SK-N-SH treated with all-trans-retinoic acid at 6 μM for 48 hours (cell line): ENCODE data around the gene KNG1.

Experiments used
- ATAC-seq: fragments of 200-7000 bp; cut with Tn5 transposase; 3 replicates; pipeline ENCODE4 v1.9.1; 2020; ENCODE audit warnings: mild to moderate bottlenecking, moderate library complexity
- ARNTL ChIP-seq: fragments of 450-650 bp; formaldehyde crosslinking; IDR thresholded peaks from 2 replicates; pipeline ENCODE4 v1.5.0; 2020; ENCODE audit warnings: low read depth, mild to moderate bottlenecking, moderate library complexity, borderline replicate concordance
- BACH2 ChIP-seq: fragments of 250-450 bp; sonication (Bioruptor Pico); IDR thresholded peaks from 2 replicates; pipeline ENCODE4 v1.9.0; 2021; ENCODE audit warnings: mild to moderate bottlenecking, borderline replicate concordance
- CSDC2 ChIP-seq: fragments of 250-450 bp; sonication (Bioruptor Pico); IDR thresholded peaks from 2 replicates; pipeline ENCODE4 v1.5.0; 2020; ENCODE audit warnings: mild to moderate bottlenecking, moderate library complexity
- ESRRG ChIP-seq: fragments of 250-450 bp; sonication (Bioruptor Pico); IDR thresholded peaks from 2 replicates; pipeline ENCODE4 v1.6.1; 2021; ENCODE audit warnings: mild to moderate bottlenecking
- GLIS3 ChIP-seq: fragments of 250-450 bp; sonication (Bioruptor Pico); IDR thresholded peaks from 2 replicates; pipeline ENCODE4 v1.5.0; 2020; ENCODE audit warnings: mild to moderate bottlenecking, moderate library complexity
- ISL1 ChIP-seq: fragments of 250-450 bp; sonication (Bioruptor Pico); IDR thresholded peaks from 2 replicates; pipeline ENCODE4 v2.1.2; 2022; ENCODE audit warnings: mild to moderate bottlenecking, moderate library complexity
- OSR1 ChIP-seq: fragments of 250-450 bp; sonication (Bioruptor Pico); IDR thresholded peaks from 2 replicates; pipeline ENCODE4 v1.8.0; 2022; ENCODE audit warnings: moderate library complexity, mild to moderate bottlenecking, inconsistent platforms
- PPARA ChIP-seq: fragments of 250-450 bp; sonication (Bioruptor Pico); IDR thresholded peaks from 2 replicates; pipeline ENCODE4 v1.5.0; 2020; ENCODE audit warnings: mild to moderate bottlenecking, borderline replicate concordance
- RARB ChIP-seq: fragments of 250-450 bp; sonication (Bioruptor Pico); IDR thresholded peaks from 2 replicates; pipeline ENCODE4 v1.8.0; 2021; ENCODE audit warnings: mild to moderate bottlenecking, moderate library complexity
- SNAI2 ChIP-seq: fragments of 250-450 bp; sonication (Bioruptor Pico); IDR thresholded peaks from 2 replicates; pipeline ENCODE4 v1.5.0; 2020; ENCODE audit warnings: mild to moderate bottlenecking, moderate library complexity
- TCF4 ChIP-seq: fragments of 250-450 bp; sonication (Bioruptor Pico); IDR thresholded peaks from 2 replicates; pipeline ENCODE4 v1.8.0; 2021; ENCODE audit warnings: mild to moderate bottlenecking, moderate library complexity, borderline replicate concordance
- TOX ChIP-seq: fragments of 250-450 bp; sonication (Bioruptor Pico); IDR thresholded peaks from 2 replicates; pipeline ENCODE4 v1.8.0; 2021; ENCODE audit warnings: mild to moderate bottlenecking, moderate library complexity, borderline replicate concordance
- ZC3H10 ChIP-seq: fragments of 250-450 bp; sonication (Bioruptor Pico); IDR thresholded peaks from 2 replicates; pipeline ENCODE4 v1.5.1; 2021; ENCODE audit warnings: mild to moderate bottlenecking, moderate library complexity
- ZFP3 ChIP-seq: fragments of 250-450 bp; sonication (Bioruptor Pico); IDR thresholded peaks from 2 replicates; pipeline ENCODE4 v1.5.0; 2020; ENCODE audit warnings: mild to moderate bottlenecking, moderate library complexity
- ZFP30 ChIP-seq: fragments of 450-650 bp; formaldehyde crosslinking; IDR thresholded peaks from 2 replicates; pipeline ENCODE4 v1.5.0; 2022; ENCODE audit warnings: mild to moderate bottlenecking, moderate library complexity
- ZNF70 ChIP-seq: fragments of 450-650 bp; formaldehyde crosslinking; IDR thresholded peaks from 2 replicates; pipeline ENCODE4 v1.5.0; 2020; ENCODE audit warnings: mild to moderate bottlenecking, moderate library complexity
- ZNF8 ChIP-seq: fragments of 450-650 bp; formaldehyde crosslinking; IDR thresholded peaks from 2 replicates; pipeline ENCODE4 v1.5.0; 2020; ENCODE audit warnings: mild to moderate bottlenecking, moderate library complexity
- TF ChIP-seq, protein P1 (sequence below): fragments of 250-450 bp; sonication (Bioruptor Pico); IDR thresholded peaks from 2 replicates; pipeline ENCODE4 v1.5.1; 2020; ENCODE audit warnings: low read depth, mild to moderate bottlenecking, moderate library complexity
- TF ChIP-seq, protein P2 (sequence below): fragments of 250-450 bp; sonication (Bioruptor Pico); IDR thresholded peaks from 2 replicates; pipeline ENCODE4 v1.8.0; 2021; ENCODE audit warnings: low read depth, mild to moderate bottlenecking, moderate library complexity, borderline replicate concordance
- TF ChIP-seq, protein P3 (sequence below): fragments of 250-450 bp; sonication (Bioruptor Pico); IDR thresholded peaks from 2 replicates; pipeline ENCODE4 v1.8.0; 2020; ENCODE audit warnings: mild to moderate bottlenecking, moderate library complexity, borderline replicate concordance
- TF ChIP-seq, protein P4 (sequence below): fragments of 250-450 bp; sonication (Bioruptor Pico); IDR thresholded peaks from 2 replicates; pipeline ENCODE4 v1.5.0; 2020; ENCODE audit warnings: mild to moderate bottlenecking, moderate library complexity

Gene KNG1

DNA sequence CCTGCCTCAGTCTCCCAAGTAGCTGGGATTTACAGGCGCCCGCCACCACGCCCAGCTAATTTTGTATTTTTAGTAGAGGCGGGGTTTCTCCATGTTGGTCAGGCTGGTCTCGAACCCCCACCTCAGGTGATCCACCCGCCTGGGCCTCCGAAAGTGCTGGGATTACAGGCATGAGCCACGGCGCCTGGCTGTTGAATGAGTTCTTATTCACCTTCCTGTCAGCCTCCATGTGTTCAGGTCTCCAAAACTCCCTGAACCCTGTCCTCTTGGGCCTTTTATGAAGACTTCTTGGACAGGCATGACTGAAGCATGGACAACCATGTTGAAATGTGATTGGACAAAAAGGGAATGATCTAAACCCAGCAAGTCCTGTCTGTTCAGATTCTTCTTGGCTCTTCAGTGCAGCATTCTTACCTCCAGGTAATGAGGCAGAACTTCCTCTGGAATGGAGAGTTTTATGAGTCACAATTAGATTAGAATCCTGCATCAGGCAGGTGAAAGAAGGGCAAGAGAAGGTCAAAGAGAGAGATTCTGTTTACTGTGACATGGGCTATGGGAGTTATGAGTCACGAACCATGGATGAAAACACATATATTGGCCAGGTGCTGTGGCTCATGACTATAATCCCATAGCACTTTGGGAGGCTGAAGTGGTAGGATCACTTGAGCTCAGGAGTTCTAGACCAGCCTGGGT is 43.1 kb downstream of the KNG1 start:
- TF ChIP-seq ZFP3 (no peak), ZNF70 (no peak), OSR1 (no peak), ISL1 (no peak), SNAI2 (CRISPR knock-in tag) (no peak), ZC3H10 (CRISPR knock-in tag) (no peak), CSDC2 (no peak), RARB (no peak), GLIS3 (CRISPR knock-in tag) (no peak), ARNTL (CRISPR knock-in tag) (no peak), ZNF8 (no peak)
- ATAC-seq, result no peak

DNA sequence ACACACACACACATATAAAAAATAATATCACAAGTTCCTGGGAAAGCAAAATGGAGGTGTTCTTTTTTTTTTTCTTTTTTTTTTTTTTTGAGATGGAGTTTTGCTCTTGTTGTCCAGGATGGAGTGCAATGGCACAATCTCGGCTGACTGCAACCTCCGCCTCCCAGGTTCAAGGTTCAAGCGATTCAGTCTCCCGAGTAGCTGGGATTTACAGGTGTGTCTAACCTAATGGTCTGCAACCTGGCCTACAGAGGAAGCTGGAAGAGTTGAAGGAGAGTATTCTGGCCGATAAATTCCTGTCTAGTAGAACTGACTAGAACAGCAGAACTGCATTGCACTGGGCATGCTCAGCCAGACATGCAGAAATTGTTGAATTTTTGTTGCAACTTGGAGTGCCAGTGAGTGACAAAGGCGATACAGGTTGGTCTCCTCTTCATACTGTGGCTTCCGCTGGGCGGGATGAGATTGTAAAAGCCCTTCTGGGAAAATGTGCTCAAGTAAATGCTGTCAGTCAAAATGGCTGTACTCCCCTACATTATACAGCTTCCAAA is 43.8 kb downstream of the KNG1 start:
- no peak for ATAC-seq
- no peak for TF ChIP-seq GLIS3 (CRISPR knock-in tag)
- no peak for TF ChIP-seq ESRRG (CRISPR knock-in tag)
- TF ChIP-seq, protein P1, sequence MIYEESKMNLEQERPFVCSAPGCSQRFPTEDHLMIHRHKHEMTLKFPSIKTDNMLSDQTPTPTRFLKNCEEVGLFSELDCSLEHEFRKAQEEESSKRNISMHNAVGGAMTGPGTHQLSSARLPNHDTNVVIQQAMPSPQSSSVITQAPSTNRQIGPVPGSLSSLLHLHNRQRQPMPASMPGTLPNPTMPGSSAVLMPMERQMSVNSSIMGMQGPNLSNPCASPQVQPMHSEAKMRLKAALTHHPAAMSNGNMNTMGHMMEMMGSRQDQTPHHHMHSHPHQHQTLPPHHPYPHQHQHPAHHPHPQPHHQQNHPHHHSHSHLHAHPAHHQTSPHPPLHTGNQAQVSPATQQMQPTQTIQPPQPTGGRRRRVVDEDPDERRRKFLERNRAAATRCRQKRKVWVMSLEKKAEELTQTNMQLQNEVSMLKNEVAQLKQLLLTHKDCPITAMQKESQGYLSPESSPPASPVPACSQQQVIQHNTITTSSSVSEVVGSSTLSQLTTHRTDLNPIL, result no peak
- TF ChIP-seq, protein P2, sequence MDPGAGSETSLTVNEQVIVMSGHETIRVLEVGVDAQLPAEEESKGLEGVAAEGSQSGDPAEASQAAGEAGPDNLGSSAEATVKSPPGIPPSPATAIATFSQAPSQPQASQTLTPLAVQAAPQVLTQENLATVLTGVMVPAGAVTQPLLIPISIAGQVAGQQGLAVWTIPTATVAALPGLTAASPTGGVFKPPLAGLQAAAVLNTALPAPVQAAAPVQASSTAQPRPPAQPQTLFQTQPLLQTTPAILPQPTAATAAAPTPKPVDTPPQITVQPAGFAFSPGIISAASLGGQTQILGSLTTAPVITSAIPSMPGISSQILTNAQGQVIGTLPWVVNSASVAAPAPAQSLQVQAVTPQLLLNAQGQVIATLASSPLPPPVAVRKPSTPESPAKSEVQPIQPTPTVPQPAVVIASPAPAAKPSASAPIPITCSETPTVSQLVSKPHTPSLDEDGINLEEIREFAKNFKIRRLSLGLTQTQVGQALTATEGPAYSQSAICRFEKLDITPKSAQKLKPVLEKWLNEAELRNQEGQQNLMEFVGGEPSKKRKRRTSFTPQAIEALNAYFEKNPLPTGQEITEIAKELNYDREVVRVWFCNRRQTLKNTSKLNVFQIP (CRISPR knock-in tag), result no peak

DNA sequence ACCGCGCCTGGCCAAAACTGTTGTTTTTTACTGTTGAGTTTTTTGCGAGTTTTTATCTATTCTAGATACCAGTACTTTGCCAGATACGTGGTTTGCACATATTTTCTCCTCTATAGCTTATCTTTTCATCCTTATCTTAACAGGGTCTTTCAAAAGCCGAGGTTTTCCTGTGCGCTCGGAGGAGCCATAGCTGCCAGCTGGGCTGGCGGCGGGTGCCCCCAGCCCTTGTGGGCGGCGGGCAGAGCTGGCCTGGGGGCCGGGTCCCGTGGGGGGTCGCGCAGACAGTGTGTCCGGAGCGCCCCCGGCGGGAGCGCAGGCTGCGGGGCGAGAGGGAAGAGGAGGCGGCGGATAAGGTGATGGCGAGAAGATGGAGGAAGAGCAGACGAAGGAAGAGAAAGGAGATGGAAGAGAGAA is 55.1 kb downstream of the KNG1 start:
- ATAC-seq, result no peak
- no peak for TF ChIP-seq SNAI2 (CRISPR knock-in tag)
- TF ChIP-seq ZFP30 (CRISPR knock-in tag), result no peak
- no peak for TF ChIP-seq OSR1
- TF ChIP-seq ARNTL (CRISPR knock-in tag), result no peak
- TF ChIP-seq ZFP3, result no peak
- no peak for TF ChIP-seq TCF4 (CRISPR knock-in tag)
- TF ChIP-seq, protein P3, sequence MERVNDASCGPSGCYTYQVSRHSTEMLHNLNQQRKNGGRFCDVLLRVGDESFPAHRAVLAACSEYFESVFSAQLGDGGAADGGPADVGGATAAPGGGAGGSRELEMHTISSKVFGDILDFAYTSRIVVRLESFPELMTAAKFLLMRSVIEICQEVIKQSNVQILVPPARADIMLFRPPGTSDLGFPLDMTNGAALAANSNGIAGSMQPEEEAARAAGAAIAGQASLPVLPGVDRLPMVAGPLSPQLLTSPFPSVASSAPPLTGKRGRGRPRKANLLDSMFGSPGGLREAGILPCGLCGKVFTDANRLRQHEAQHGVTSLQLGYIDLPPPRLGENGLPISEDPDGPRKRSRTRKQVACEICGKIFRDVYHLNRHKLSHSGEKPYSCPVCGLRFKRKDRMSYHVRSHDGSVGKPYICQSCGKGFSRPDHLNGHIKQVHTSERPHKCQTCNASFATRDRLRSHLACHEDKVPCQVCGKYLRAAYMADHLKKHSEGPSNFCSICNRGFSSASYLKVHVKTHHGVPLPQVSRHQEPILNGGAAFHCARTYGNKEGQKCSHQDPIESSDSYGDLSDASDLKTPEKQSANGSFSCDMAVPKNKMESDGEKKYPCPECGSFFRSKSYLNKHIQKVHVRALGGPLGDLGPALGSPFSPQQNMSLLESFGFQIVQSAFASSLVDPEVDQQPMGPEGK (CRISPR knock-in tag), result no peak
- TF ChIP-seq, protein P1, result no peak
- TF ChIP-seq PPARA (CRISPR knock-in tag), result no peak
- no peak for TF ChIP-seq TOX (CRISPR knock-in tag)
- TF ChIP-seq CSDC2, result no peak
- no peak for TF ChIP-seq BACH2 (CRISPR knock-in tag)
- no peak for TF ChIP-seq RARB
- no peak for TF ChIP-seq GLIS3 (CRISPR knock-in tag)
- TF ChIP-seq, protein P4, sequence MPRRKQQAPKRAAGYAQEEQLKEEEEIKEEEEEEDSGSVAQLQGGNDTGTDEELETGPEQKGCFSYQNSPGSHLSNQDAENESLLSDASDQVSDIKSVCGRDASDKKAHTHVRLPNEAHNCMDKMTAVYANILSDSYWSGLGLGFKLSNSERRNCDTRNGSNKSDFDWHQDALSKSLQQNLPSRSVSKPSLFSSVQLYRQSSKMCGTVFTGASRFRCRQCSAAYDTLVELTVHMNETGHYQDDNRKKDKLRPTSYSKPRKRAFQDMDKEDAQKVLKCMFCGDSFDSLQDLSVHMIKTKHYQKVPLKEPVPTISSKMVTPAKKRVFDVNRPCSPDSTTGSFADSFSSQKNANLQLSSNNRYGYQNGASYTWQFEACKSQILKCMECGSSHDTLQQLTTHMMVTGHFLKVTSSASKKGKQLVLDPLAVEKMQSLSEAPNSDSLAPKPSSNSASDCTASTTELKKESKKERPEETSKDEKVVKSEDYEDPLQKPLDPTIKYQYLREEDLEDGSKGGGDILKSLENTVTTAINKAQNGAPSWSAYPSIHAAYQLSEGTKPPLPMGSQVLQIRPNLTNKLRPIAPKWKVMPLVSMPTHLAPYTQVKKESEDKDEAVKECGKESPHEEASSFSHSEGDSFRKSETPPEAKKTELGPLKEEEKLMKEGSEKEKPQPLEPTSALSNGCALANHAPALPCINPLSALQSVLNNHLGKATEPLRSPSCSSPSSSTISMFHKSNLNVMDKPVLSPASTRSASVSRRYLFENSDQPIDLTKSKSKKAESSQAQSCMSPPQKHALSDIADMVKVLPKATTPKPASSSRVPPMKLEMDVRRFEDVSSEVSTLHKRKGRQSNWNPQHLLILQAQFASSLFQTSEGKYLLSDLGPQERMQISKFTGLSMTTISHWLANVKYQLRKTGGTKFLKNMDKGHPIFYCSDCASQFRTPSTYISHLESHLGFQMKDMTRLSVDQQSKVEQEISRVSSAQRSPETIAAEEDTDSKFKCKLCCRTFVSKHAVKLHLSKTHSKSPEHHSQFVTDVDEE (CRISPR knock-in tag), result no peak
- TF ChIP-seq, protein P2 (CRISPR knock-in tag), result no peak
- TF ChIP-seq ESRRG (CRISPR knock-in tag), result no peak
